GM12878 (cell line): ENCODE measurements around the gene ABI3. TPM values are rescaled to one million over a fixed set of nuclear protein-coding genes. Genes with fewer than 3 reads are reported as not detected.
A peak's percentile ranks its signal among the peaks of the same experiment; 100 is the strongest.

Experiments
- ATAC-seq: fragments of 200-7000 bp; cut with Tn5 transposase; 3 replicates; pipeline ENCODE4 v1.9.1; 2020; ENCODE audit warnings: mild to moderate bottlenecking, moderate library complexity
- BruUV-seq: library from RNA; stranded (reverse); fragments of 400-500 nt; replicated peaks from 2 replicates; lab custom pipeline; 2021; lab: Mats Ljungman, UMichigan
- CTCF ChIA-PET: fragments of 300-600 bp; sonication (Branson Sonifier 250); formaldehyde crosslinking; extraction: SDS; loops from one replicate; lab custom pipeline; 2021; ENCODE audit warnings: inconsistent platforms; lab: Yijun Ruan, JAX
- POLR2A ChIA-PET: fragments of 350-600 bp; formaldehyde crosslinking; extraction: SDS; loops from one replicate; lab custom pipeline; 2021; ENCODE audit warnings: inconsistent platforms; lab: Charles Lee
- RAD21 ChIA-PET: fragments of 300-600 bp; sonication (Branson Sonifier 250); formaldehyde crosslinking; loops from one replicate; lab custom pipeline; 2023; ENCODE audit warnings: antibody characterized with exemption; ENCODE audit not compliant: unreplicated experiment; lab: Charles Lee
- SMC1A ChIA-PET: fragments of 300-600 bp; sonication (Branson Sonifier 250); formaldehyde crosslinking; loops from one replicate; lab custom pipeline; 2023; ENCODE audit not compliant: unreplicated experiment, uncharacterized antibody; lab: Charles Lee
- DNase-seq: peaks from one replicate; pipeline ENCODE4 v3.0.0-alpha.2; 2011; ENCODE audit warnings: low read depth, low spot score
- FAIRE-seq: peaks from 3 replicates; lab custom pipeline; 2011; peaks lifted over from hg19 to GRCh38; lab: Jason Lieb, UNC
- H2AFZ ChIP-seq: 2 replicates; pipeline ENCODE4 v1.6.0; 2011; ENCODE audit warnings: low read depth, low read length, control low read depth; ENCODE audit not compliant: control insufficient read depth
- H3K27ac ChIP-seq: 2 replicates; pipeline ENCODE4 v1.5.1; 2011; ENCODE audit warnings: control low read depth; ENCODE audit not compliant: control insufficient read depth, insufficient read depth
- H3K27me3 ChIP-seq, 2 experiments: replicated peaks in 1 of 2; 2 replicates each; pipeline versions ENCODE4 v1.6.0 to v1.6.1; 2011; ENCODE audit warnings: low read length in 1 of 2; ENCODE audit not compliant: control insufficient read depth in 2 of 2, insufficient read depth in 2 of 2
- H3K36me3 ChIP-seq, 2 experiments: 2 replicates each; pipeline ENCODE4 v1.5.1; 2011; ENCODE audit warnings: low read length in 1 of 2; ENCODE audit not compliant: control insufficient read depth in 2 of 2, insufficient read depth in 2 of 2
- H3K4me1 ChIP-seq: 2 replicates; pipeline ENCODE4 v1.6.1; 2011; ENCODE audit warnings: mild to moderate bottlenecking, low read length, moderate library complexity, mixed read lengths; ENCODE audit not compliant: control insufficient read depth, insufficient read depth
- H3K4me2 ChIP-seq: 2 replicates; pipeline ENCODE4 v1.6.0; 2011; ENCODE audit warnings: control low read depth; ENCODE audit not compliant: control insufficient read depth, insufficient read depth
- H3K4me3 ChIP-seq: fragments of 200-600 bp; sonication (generic); 2 replicates; pipeline ENCODE4 v1.5.1; 2016
- H3K79me2 ChIP-seq: 2 replicates; pipeline ENCODE4 v1.6.0; 2011; ENCODE audit warnings: low read length; ENCODE audit not compliant: control insufficient read depth, insufficient read depth
- H3K9ac ChIP-seq: 2 replicates; pipeline ENCODE4 v1.8.0; 2011; ENCODE audit warnings: low read length, control low read depth, mixed read lengths; ENCODE audit not compliant: control insufficient read depth, insufficient read depth
- H3K9me3 ChIP-seq: replicated peaks from 3 replicates; pipeline ENCODE4 v1.5.1; 2011; ENCODE audit warnings: mild to moderate bottlenecking, low read length; ENCODE audit not compliant: control insufficient read depth, insufficient read depth
- H4K20me1 ChIP-seq: 2 replicates; pipeline ENCODE4 v1.6.0; 2011; ENCODE audit not compliant: control insufficient read depth, insufficient read depth
- ATF7 ChIP-seq: fragments of 450-650 bp; IDR thresholded peaks from 2 replicates; pipeline ENCODE4 v1.6.1; 2016; ENCODE audit warnings: low read depth, mild to moderate bottlenecking
- CBX5 ChIP-seq: sonication (generic); IDR thresholded peaks from 2 replicates; pipeline ENCODE4 v1.6.1; 2016; ENCODE audit warnings: low read depth, moderate library complexity, mild to moderate bottlenecking, inconsistent platforms
- CEBPB ChIP-seq, 2 experiments: fragments of 150-350 bp in 1 of 2; IDR thresholded peaks; 2 replicates each; pipeline ENCODE4 v1.6.1; 2012 to 2014; ENCODE audit warnings: low read depth in 2 of 2, low read length in 2 of 2, borderline replicate concordance in 1 of 2, inconsistent platforms in 1 of 2
- IKZF1 ChIP-seq: fragments of 450-650 bp; conservative IDR thresholded peaks from 2 replicates; pipeline ENCODE4 v1.6.1; 2017; ENCODE audit warnings: antibody characterized with exemption, mild to moderate bottlenecking
- NBN ChIP-seq: fragments of 450-650 bp; IDR thresholded peaks from 2 replicates; pipeline ENCODE4 v1.6.1; 2016
- PAX8 ChIP-seq: fragments of 450-650 bp; IDR thresholded peaks from 2 replicates; pipeline ENCODE4 v1.6.1; 2017; ENCODE audit warnings: mild to moderate bottlenecking, moderate library complexity
- POU2F2 ChIP-seq: IDR thresholded peaks from 3 replicates; pipeline ENCODE4 v1.6.1; 2011; ENCODE audit warnings: low read depth, mild to moderate bottlenecking, low read length, borderline replicate concordance
- RCOR1 ChIP-seq: conservative IDR thresholded peaks from 2 replicates; pipeline ENCODE4 v1.6.1; 2012; ENCODE audit warnings: low read depth, low read length, improper control_type of control experiment
- SMC3 ChIP-seq: IDR thresholded peaks from 2 replicates; pipeline ENCODE4 v1.6.1; 2011; ENCODE audit warnings: low read length, improper control_type of control experiment, borderline replicate concordance
- STAT1 ChIP-seq: fragments of 450-650 bp; conservative IDR thresholded peaks from 2 replicates; pipeline ENCODE4 v1.6.1; 2014; ENCODE audit warnings: antibody characterized with exemption, mild to moderate bottlenecking
- TCF12 ChIP-seq: IDR thresholded peaks from 2 replicates; pipeline ENCODE4 v1.6.1; 2011; ENCODE audit warnings: low read depth, mild to moderate bottlenecking, low read length
- YY1 ChIP-seq: IDR thresholded peaks from 2 replicates; pipeline ENCODE4 v1.6.1; 2011; ENCODE audit warnings: low read depth, mild to moderate bottlenecking, low read length
- ZNF217 ChIP-seq: fragments of 450-650 bp; IDR thresholded peaks from 2 replicates; pipeline ENCODE4 v1.6.1; 2017; ENCODE audit warnings: antibody characterized with exemption, mild to moderate bottlenecking
- WGBS: methylation state at CpG from one replicate; pipeline ENCODE4 v1.1.6; 2016; ENCODE audit warnings: low lambda C conversion rate; ENCODE audit not compliant: insufficient replicate concordance, insufficient coverage; ENCODE audit errors: missing lambda C conversion rate; 5-methylcytosine and 5-hydroxymethylcytosine counted together
- in situ Hi-C: fragments of 300-500 bp; cut with MboI; formaldehyde crosslinking; loops from 9 replicates; pipeline ENCODE4 v1.14.3; 2018; ENCODE audit warnings: mixed read lengths
- intact Hi-C: fragments of 100-400 bp; cut with micrococcal nuclease; formaldehyde crosslinking; loops from one replicate; pipeline ENCODE4 v1.14.2; 2022; ENCODE audit not compliant: unreplicated experiment
- polyA plus RNA-seq, 11 experiments: library from polyadenylated mRNA; depleted of rRNA in 4 of 11; unstranded in 6 of 11; stranded (reverse) in 5 of 11; fragments of >200 nt; fragmentation: Nextera tagmentation in 4 of 11; fragmentation: Illumina TruSeq in 1 of 11; extraction: Ambion mirVana in 4 of 11; extraction: Trizol in 1 of 11; gene quantifications; 1 replicate in 1 of 11; 2 replicates in 10 of 11; pipeline versions ENCODE4 v1.2.1 to v1.2.3, GENCODE V29; 2011 to 2016; ENCODE audit warnings: inconsistent platforms in 2 of 11, missing spikeins in 2 of 11, low read depth in 1 of 11
- total RNA-seq, 4 experiments: library from RNA; depleted of rRNA in 3 of 4; stranded (reverse); fragments of >200 nt in 3 of 4; fragmentation: Illumina TruSeq in 1 of 4; extraction: Trizol in 1 of 4; gene quantifications; 2 replicates each; pipeline versions ENCODE4 v1.2.1 to v1.2.3, GENCODE V29; 2013 to 2021
- TF ChIP-seq, protein P1 (sequence below): IDR thresholded peaks from 2 replicates; pipeline ENCODE4 v1.6.1; 2012; ENCODE audit warnings: low read length, inconsistent platforms
- TF ChIP-seq, protein P2 (sequence below): fragments of 450-650 bp; IDR thresholded peaks from 2 replicates; pipeline ENCODE4 v1.6.1; 2017; ENCODE audit warnings: borderline replicate concordance
- TF ChIP-seq, protein P3 (sequence below): fragments of 450-650 bp; IDR thresholded peaks from 2 replicates; pipeline ENCODE4 v1.6.1; 2016; ENCODE audit warnings: mild to moderate bottlenecking
- TF ChIP-seq, protein P4 (sequence below): IDR thresholded peaks from 2 replicates; pipeline ENCODE4 v1.6.1; 2011; ENCODE audit warnings: low read depth, low read length, improper control_type of control experiment, borderline replicate concordance
- TF ChIP-seq, protein P5 (sequence below): fragments of 450-650 bp; IDR thresholded peaks from 2 replicates; pipeline ENCODE4 v1.6.1; 2018; ENCODE audit warnings: borderline replicate concordance, mild to moderate bottlenecking; ENCODE audit not compliant: partially characterized antibody

The ABI3 gene
- total and polyA plus RNA-seq, 10 of the 15 experiments (the other 5 are each of a cell fraction or from before 2014, with no cell fraction given), result 13.4 to 109 (median 51.1) TPM

DNA sequence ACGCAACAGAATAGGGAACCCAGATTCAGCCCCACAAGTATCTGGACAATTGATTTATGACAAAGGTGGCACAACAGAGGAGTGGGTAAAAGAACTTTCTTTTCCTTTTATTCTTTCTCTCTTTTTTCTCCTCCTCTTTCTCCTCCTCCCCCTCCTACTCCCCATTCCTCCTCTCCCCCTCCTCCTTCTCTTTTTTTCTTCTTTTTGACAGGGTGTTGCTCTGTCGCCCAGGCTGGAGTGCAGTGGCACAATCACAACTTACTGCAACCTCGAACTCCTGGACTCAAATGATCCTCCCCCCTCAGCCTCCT is 16.3 kb upstream of the ABI3 start:
- peak overlapping the region; percentile 96 for H3K4me2 ChIP-seq
- intact Hi-C loops, result loop anchor here (1.0 to 10.0 kb wide), 2 partner anchors 16 to 299 kb away; partner anchors contain the start of genes ABI3, ATP5MC1 and GNGT2
- FAIRE-seq (no peak), ATAC-seq (no peak), DNase-seq (no peak)
- no peak overlapping the region for H2AFZ ChIP-seq
- H3K36me3 ChIP-seq, result no peaks in the 10 kb centered on the region
- peak overlapping the region; percentile 98 for H3K27ac ChIP-seq
- H3K79me2 ChIP-seq, result no peaks in the 10 kb centered on the region
- ChIA-PET POLR2A (interaction anchor here (0.6 to 16.8 kb wide), 7 partner anchors 14 to 380 kb away, joined by 3 to 537 read pairs (median 7); partner anchors contain the start of genes ABI3 and GNGT2), SMC1A (interaction anchor here (1.1 to 12.1 kb wide), 4 partner anchors 9 to 32 kb away, joined by 5 to 354 read pairs (median 18); partner anchors contain the start of genes ABI3 and GNGT2), CTCF (interaction anchor here (1.7 to 7.7 kb wide), 5 partner anchors 14 to 33 kb away, joined by 9 to 127 read pairs (median 18); partner anchors contain the start of genes ABI3, GNGT2 and PHOSPHO1), RAD21 (interaction anchor here (1.0 to 12.9 kb wide), 9 partner anchors 8 to 353 kb away, joined by 3 to 355 read pairs (median 6); partner anchors contain the start of genes ABI3 and GNGT2)
- in situ Hi-C loops, result no loop called here
- H3K4me1 ChIP-seq, result peaks cover 28% of the 10 kb centered on the region
- H3K27me3 ChIP-seq, result no peaks in the 10 kb centered on the region
- no peaks in the 10 kb centered on the region for H3K9me3 ChIP-seq
- WGBS, result 0% methylated on average over 3 of the region's 3 CpGs
- H3K9ac ChIP-seq, result no peak overlapping the region
- no TSS peak for BruUV-seq
- H4K20me1 ChIP-seq, result no peaks in the 10 kb centered on the region
- H3K4me3 ChIP-seq, result peak overlapping the region; percentile 67; the same call in 1 of the 2 replicates
- no peak for TF ChIP-seq SMC3
- TF ChIP-seq PAX8, result no peak
- no peak for TF ChIP-seq RCOR1
- no peak for TF ChIP-seq TCF12
- peak; percentile 57 for TF ChIP-seq IKZF1
- no peak for TF ChIP-seq ZNF217
- no peak for TF ChIP-seq CEBPB (IDR thresholded peaks at IDR 0.05; ENCODE audit: borderline replicate concordance in 1 of 2, low read depth in 2 of 2, low read length in 2 of 2)
- TF ChIP-seq, protein P1, sequence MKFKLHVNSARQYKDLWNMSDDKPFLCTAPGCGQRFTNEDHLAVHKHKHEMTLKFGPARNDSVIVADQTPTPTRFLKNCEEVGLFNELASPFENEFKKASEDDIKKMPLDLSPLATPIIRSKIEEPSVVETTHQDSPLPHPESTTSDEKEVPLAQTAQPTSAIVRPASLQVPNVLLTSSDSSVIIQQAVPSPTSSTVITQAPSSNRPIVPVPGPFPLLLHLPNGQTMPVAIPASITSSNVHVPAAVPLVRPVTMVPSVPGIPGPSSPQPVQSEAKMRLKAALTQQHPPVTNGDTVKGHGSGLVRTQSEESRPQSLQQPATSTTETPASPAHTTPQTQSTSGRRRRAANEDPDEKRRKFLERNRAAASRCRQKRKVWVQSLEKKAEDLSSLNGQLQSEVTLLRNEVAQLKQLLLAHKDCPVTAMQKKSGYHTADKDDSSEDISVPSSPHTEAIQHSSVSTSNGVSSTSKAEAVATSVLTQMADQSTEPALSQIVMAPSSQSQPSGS, result no peak
- no peak; the same call in 1 of the 2 replicates for TF ChIP-seq ATF7
- TF ChIP-seq NBN, result peak; percentile 10; the same call in 1 of the 2 replicates
- TF ChIP-seq, protein P2, sequence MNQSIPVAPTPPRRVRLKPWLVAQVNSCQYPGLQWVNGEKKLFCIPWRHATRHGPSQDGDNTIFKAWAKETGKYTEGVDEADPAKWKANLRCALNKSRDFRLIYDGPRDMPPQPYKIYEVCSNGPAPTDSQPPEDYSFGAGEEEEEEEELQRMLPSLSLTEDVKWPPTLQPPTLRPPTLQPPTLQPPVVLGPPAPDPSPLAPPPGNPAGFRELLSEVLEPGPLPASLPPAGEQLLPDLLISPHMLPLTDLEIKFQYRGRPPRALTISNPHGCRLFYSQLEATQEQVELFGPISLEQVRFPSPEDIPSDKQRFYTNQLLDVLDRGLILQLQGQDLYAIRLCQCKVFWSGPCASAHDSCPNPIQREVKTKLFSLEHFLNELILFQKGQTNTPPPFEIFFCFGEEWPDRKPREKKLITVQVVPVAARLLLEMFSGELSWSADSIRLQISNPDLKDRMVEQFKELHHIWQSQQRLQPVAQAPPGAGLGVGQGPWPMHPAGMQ, result no peak
- TF ChIP-seq STAT1, result no peak
- no peak for TF ChIP-seq CBX5
- TF ChIP-seq, protein P3, sequence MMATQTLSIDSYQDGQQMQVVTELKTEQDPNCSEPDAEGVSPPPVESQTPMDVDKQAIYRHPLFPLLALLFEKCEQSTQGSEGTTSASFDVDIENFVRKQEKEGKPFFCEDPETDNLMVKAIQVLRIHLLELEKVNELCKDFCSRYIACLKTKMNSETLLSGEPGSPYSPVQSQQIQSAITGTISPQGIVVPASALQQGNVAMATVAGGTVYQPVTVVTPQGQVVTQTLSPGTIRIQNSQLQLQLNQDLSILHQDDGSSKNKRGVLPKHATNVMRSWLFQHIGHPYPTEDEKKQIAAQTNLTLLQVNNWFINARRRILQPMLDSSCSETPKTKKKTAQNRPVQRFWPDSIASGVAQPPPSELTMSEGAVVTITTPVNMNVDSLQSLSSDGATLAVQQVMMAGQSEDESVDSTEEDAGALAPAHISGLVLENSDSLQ, result no peak
- TF ChIP-seq, protein P4, sequence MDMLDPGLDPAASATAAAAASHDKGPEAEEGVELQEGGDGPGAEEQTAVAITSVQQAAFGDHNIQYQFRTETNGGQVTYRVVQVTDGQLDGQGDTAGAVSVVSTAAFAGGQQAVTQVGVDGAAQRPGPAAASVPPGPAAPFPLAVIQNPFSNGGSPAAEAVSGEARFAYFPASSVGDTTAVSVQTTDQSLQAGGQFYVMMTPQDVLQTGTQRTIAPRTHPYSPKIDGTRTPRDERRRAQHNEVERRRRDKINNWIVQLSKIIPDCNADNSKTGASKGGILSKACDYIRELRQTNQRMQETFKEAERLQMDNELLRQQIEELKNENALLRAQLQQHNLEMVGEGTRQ, result no peak
- TF ChIP-seq YY1, result no peak
- TF ChIP-seq, protein P5, sequence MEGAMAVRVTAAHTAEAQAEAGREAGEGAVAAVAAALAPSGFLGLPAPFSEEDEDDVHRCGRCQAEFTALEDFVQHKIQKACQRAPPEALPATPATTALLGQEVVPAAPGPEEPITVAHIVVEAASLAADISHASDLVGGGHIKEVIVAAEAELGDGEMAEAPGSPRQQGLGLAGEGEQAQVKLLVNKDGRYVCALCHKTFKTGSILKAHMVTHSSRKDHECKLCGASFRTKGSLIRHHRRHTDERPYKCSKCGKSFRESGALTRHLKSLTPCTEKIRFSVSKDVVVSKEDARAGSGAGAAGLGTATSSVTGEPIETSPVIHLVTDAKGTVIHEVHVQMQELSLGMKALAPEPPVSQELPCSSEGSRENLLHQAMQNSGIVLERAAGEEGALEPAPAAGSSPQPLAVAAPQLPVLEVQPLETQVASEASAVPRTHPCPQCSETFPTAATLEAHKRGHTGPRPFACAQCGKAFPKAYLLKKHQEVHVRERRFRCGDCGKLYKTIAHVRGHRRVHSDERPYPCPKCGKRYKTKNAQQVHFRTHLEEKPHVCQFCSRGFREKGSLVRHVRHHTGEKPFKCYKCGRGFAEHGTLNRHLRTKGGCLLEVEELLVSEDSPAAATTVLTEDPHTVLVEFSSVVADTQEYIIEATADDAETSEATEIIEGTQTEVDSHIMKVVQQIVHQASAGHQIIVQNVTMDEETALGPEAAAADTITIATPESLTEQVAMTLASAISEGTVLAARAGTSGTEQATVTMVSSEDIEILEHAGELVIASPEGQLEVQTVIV, result no peak
- TF ChIP-seq POU2F2, result no peak
